HG03103 (cell line): ENCODE data around the gene THBS3.
"Not testable (repeated sequence)": the region's sequence is repeated elsewhere in the genome, so short reads cannot be mapped to it uniquely, and the experiment has no call there.

Experiments
- ATAC-seq: cut with Tn5 transposase; IDR thresholded peaks from one replicate; pipeline ENCODE4 v1.9.1; 2021; ENCODE audit warnings: low read depth; ENCODE audit not compliant: unreplicated experiment

THBS3 gene

DNA sequence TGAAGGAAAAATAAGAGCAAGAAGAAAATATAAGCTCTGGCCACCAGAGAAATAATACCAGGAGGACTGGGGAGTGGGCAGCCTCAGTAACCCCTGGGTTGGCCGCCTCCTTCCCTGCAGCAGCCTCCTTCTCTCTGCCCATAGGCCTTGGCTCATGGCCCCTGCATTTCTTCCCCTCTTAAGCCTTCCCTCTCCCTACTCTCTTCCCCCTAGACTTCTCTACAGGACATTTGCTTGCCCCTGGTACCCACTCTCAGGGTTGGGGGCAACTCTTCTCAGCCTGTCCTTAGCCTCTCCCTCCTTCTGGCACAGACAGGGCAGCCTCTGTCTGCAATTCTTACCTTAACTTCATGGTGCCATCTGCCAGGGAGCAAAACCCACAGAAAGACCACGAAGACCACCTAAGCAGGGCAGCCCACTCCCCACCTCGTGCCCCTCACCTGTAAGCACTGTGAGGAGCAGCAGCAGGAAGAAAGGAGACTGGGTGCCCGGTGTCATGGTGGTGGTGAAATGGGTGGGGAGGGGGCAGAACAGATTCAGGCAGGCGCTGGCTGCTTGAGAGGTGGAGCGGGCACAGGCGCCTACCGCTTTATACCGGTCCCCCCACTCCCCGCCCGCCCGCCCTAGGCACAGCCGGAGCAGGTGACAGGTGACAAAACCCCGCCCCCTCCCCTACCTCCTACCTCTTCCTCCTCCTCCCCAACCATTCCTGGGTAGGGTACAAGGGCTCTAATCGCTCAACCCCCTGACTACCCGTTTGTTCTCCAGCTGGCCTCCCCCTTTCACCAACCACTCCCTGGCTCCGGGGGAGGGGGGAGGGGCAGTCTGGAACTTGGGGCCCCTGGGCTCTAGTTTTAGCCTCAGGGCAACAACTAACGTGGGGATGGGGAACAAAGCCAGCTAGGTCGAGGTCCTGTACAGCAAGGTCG is 15.1 kb downstream of the THBS3 start:
- ATAC-seq = no peak

DNA sequence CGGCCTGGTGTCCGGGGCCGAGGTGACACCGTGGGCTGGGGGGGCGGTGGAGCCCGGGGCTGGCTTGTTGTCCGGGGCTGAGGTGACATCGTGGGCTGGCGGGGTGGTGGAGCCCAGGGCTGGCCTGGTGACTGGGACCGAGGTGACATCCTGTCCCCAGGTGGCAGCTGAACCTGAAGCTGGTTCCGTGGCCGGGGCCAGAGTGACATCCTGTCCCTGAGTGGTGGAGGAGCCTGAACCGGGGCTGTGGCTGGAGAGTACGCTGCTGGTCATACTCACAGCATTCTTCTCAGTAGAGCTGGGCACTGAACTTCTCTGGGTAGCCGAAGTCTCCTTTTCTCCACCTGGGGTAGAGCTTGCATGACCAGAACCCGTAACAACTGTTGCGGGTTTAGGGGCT is 15.8 kb downstream of the THBS3 start:
- ATAC-seq = no peak

DNA sequence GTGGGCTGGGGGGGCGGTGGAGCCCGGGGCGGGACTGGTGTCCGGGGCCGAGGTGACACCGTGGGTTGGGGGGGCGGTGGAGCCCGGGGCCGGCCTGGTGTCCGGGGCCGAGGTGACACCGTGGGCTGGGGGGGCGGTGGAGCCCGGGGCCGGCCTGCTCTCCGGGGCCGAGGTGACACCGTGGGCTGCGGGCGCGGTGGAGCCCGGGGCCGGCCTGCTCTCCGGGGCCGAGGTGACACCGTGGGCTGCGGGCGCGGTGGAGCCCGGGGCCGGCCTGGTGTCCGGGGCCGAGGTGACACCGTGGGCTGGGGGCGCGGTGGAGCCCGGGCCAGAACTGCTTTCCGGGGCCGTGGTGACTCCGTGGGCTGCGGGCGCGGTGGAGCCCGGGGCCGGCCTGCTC is 17.8 kb downstream of the THBS3 start:
- not testable (repeated sequence) for ATAC-seq

DNA sequence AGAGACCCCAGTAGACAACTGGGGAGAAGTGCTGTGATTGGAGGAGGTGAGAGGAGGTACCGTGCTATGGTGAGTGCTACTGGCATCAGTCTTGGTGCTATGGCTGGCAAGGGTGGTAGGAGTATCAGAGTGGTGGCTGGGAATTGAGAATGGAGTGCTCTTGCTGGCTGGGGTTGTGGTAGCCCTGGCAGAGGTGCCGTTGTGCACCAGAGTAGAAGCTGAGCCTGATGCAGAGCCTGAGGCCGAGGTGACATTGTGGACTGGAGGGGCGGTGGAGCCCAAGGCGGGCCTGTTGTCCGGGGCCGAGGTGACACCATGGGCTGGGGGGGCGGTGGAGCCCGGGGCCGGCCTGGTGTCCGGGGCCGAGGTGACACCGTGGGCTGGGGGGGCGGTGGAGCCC is 19.4 kb downstream of the THBS3 start:
- ATAC-seq = no peak

DNA sequence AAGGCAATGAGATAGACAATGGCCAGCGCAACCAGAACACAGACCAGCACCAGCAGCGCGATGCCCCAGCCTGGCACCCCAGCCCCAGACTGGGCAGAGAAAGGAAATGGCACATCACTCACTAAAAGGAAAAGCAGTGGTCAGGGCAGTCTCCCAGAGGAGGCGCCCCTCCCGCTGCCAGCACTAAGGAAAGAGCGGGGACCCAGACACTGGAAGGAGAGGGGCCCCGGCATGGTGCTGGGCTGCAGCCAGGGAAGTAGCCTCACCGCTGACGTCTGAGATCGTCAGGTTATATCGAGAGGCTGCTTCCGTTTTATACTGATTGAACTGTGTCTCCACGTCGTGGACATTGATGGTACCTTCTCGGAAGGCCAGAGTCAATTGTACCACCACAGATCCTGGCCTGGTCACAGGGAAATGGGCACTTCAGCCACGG is 20.2 kb downstream of the THBS3 start:
- ATAC-seq = no peak

DNA sequence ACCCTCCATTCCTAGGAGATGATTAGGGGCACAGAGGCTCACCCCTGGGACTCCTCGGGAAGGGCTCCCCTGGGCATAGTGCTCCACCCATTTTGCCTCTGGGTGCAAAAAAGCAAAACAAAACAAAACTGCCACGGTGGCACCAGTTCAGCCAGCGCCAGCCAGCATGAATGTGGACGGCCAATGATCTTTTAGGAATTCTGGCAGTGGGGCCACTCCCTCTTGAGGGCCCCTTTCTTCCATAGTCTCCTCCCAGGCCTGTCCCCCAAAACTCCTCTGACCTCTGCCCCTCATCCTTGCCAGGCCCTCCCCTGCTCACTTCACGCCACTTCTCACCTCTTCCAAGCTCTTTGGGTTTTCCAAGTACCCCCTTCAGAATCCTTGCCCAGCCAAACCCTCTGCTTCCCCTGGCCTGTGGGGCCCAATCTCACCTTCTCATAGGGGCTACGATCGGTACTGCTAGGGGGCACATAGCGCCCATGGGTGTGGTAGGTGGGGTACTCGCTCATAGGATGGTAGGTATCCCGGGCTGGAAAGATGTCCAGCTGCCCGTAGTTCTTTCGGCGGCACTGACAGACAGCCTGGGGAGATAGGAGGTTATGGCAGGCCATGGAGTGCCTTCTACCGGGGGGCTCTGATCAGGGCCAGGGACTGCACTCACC is 20.8 kb downstream of the THBS3 start:
- ATAC-seq = no peak

DNA sequence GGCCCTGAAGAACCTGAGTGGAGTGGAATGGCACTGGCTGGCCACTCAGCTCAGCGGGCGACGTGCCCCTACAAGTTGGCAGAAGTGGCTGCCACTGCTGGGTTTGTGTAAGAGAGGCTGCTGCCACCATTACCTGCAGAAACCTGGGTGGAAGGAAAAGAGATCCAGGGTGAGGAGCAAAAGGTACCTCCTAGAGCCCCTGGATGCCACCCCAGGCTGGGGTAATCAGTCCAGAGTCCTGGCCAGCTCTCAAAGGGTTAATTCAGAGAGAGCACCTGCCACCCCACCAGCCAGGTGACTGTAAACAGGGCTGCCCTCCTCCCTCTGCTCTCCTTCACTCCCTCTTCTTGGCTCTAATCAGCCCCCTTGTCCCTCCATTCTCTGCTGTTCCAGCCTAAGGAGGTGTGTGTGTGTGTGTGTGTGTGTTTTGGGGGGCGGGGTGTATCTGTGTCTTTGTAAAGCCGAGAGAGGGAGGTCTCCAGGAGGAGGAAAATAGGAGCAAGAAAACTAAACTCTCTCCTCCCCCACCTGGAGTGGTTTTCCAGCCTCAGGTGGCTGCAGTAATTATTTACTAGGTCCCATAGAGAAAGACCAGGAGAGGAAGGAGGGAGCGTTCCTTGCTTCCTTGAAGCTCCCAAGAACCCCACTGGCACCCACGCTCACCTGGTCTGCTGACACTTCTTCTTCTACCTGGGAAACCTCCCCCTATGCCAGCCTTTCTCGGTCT is 21.5 kb downstream of the THBS3 start:
- ATAC-seq = no peak

DNA sequence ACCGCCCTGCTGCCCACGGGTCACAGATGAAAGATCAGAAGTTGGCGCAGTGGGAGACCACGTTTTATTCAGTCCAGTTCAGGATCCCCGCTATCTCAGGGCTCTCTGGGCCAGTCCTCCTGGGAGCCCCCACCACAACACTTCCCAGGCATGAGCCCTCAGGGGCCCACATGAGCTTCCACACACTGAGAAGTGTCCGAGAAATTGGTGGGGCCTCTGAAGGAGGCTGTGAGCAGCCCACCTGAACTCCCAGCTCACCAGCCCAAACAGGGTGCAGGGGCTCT is 22.0 kb downstream of the THBS3 start:
- ATAC-seq = no peak

DNA sequence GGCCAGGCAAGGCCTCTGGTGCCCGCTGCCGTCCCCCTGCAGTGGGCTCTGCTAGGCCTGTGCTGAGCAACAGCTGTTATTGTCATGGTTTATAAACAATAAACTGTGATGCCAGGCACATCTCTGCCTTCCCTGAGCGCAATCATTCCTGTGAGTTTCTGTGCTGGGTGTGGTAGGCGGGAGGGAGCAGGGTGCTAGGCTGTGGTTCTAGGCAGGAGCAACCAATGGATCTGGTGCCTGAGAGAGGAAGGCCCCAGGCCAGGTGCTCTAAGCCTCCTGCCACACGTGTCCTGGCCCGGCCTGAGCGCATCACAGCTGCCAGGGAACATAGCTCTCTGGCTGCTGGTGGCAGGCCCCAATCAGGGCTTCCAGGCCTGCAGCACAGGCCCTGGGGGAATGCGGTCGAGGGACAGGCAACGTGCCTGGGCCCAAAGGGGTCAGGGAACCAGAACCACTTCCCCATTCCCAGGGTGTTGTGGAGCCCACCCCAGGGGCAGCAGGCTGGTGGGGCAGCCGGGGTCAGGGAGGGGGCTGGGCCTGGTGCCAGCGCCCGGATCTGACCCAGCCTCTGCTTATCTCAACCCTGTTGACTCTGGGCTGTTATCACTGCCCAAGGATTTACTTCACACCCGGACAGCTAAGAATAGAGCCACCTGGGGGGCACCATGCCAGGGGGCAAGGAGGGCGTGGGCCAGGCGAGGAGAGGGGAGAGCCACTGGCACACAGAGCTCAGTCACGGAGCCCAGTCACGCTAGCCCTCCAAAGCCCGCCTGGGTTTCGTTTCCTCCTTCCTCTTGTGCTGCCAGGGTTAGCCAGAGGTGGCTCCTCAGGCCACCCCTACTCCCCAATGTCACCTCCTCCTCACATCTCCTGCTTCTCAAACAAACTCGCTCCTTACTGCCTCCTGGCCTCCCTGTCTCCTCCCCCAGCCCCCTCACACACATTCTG is 22.6 kb downstream of the THBS3 start:
- ATAC-seq = peak; percentile 51

DNA sequence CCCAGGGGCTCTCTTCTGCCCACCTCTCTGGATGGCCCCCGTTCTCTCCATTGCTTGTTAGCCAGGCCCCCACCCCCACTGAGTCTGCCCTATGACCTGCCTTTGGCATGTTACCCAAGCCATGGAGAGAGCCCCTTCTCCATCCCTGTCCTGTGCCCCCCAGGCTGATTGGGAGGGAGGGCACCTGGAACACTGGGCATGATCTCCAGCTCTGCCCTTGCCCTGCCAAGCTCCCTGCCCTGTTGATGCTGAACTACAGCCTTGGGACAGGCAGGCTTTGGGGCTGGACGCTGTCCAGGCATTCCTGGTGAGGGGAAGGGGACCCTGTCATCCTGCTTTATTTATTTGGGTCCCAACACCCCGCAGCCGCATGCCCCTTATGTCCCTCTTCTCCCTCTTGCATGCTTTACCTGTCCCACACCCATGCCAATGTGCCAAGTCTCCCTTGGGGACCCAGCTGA is 23.3 kb downstream of the THBS3 start:
- no peak for ATAC-seq

DNA sequence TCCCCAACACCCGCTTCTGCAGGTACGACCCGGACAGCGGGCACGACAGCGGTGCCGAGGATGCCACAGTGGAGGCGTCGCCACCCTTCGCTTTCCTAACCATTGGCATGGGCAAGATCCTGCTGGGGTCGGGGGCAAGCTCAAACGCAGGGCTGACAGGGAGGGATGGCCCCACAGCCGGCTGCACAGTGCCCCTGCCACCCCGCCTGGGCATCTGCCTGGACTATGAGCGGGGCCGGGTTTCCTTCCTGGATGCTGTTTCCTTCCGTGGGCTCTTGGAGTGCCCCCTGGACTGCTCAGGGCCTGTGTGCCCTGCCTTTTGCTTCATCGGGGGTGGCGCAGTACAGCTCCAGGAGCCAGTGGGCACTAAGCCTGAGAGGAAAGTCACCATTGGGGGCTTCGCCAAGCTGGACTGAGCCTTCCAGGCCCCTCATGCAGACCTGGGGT is 23.9 kb downstream of the THBS3 start:
- ATAC-seq = no peak

DNA sequence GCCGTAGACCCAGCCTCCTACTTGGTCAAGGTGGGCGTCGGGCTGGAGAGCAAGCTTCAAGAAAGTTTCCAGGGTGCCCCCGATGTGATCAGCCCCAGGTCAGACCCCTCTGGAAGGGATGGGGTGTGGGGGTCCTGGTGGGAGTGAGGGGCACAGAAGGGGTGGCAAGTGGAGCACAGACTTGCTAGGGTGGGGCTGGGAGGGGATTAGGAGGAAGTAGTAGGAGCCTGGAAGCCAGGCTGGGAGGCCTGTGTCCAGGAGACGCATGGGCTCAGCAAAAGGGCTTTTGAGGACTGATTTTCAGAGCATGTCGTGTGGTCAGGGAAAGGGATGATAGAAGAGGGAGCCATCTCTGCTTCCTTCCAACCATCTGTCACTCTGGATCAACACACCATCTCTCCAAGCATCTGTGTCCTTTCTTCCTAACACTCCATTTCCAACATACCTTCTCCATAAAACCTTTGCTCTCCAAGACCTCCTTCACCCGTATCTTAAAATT is 25.6 kb downstream of the THBS3 start:
- ATAC-seq = no peak

DNA sequence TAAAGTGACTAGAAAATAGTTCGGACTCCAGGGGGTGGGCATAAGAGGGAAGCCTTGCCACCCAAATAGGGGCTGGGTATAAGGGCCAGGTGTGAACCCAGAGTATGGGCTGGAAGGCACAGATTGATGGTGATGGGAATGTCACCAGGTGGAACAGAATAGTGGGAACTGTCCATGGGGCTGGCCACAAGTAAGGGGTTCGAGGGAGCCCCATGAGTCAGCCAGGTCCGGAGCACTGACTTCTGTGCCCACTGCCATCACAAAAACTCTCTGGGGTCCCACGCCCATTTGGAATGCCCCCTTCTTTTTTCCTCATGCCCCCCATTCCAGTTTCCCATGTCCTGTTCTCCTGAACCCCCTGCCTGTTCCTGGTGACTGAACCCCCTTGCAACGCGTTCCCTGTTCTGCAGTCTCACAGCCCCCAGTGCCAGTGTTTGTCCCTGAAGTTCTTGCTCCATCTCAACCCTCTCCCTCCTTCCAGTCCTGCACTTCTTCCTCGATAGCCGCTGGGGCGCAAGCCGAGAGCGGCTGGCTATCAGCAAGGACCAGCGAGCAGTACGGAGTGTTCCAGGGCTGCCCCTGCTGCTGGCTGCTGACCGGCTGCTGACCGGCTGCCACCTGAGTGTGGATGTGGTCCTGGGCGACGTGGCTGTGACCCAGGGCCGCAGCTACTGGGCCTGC is 26.2 kb downstream of the THBS3 start:
- ATAC-seq = no peak

DNA sequence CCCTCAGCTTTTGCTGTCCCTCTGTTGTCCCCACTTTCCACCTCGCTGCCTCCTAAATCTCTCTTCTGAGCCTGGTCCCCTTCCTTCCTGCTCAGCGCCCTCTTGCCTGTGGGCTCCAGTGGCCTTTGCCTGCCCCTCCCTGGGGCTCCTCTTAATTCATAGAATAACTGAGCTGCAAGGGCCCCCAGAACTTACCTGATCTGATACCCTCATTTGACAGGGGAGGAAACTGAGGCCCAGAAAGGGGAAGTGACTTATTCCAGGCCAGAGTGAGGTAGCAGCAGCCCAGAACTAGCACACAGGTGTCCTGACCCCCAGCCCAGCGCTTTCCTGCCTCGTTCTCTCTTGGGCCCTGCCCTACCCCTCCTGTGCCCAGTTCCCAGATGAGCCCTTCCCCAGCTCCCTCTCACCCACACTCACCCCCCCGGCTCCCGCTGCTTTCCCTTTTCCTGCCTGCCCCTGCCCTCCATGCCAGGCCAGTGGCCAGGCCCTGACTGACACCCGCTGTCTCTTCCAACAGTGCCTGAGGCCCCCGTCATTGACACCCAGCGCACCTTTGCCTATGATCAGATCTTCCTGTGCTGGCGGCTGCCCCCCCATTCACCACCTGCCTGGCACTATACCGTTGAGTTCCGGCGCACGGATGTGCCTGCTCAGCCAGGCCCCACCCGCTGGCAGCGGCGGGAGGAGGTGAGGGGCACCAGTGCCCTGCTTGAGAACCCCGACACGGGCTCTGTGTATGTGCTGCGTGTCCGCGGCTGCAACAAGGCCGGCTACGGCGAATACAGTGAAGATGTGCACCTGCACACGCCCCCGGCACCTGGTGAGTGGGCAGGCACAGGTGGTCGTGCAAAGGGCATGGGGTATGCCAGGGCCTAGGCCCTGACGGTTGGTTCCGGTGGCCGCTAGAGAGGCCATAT is 28.3 kb downstream of the THBS3 start:
- ATAC-seq = no peak

DNA sequence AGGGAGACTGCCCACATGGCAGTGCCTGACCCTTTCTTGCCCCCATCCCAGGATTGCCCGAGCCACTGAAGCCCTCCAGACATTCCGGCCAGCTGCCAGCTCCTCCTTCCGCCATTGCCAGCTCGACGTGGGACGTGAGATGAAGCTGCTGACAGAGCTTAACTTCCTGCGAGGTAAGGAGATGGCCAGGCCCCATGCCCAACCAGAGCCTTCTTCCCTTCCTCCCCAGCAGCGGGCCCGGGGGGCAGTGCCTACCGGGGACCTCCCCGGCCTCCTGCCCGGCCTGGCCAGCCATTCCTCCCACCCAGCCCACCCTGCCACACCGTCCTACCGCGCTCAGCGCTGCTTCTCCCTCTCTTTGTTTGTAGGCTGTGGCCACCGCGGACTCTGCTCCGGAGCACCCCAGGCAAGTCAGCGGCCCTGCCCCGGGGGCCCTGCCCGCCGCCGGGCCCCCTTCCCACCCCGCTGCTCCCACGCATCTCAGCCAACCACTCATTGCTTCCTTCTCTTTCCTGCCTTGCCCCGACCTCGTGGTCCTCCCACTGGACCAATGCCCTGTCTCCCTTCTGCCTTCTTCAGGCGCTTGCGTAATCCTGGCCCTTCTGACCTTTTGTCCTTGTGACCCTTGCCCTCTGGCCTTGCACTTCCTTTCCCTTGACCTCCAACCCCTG is 29.1 kb downstream of the THBS3 start:
- ATAC-seq = no peak

DNA sequence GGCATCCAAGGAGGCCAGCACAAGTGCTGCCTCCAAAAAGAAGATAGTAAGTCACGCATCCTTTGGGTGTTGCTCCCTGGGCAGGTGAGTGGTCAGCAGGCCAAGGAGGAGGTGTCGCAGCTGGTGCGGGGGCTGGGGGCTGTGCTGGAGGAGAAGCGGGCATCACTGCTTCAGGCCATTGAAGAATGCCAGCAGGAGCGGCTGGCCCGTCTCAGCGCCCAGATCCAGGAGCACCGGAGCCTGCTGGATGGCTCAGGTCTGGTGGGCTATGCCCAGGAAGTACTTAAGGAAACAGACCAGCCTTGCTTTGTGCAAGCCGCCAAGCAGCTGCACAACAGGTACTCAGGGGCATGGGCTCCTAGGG is 29.8 kb downstream of the THBS3 start:
- no peak for ATAC-seq

DNA sequence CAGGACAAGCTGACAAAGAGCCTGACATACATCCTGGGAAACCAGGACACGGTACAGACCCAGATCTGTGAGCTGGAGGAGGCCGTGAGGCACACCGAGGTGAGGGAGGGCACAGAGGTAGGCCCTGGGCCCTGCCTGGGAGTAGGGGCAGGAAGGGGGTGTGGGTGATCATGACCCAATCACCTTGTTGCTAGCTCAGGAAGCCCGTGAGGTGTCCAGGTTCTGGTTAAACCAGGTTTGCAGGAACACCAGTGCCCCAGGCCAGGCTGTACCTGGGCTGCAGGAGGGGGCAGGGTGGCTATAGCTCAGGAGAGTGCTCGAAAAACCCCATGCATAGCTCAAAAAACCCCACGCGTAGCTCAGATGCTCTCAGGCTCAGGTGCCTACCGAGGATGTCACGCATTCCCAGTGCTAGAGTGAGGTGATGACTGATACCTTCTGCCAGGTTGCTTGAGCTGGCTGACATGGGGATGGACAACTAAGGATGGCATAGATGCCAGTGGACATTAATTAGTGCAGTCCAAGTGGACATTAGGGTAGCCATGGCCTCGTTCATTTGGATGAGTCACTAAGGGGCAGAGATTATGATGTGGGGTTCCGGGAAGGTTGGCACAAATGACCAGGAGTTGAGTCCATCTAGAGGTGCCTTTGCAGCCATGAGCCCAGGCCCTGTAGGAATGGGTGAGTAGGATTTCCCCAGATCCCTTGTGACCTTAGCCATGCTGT is 30.3 kb downstream of the THBS3 start:
- no peak for ATAC-seq
